Cardiac fibroblast (primary cell): ENCODE results near the gene F10.

Experiments
- DNase-seq, 2 donors: peaks; one replicate each; pipeline versions ENCODE4 v3.0.0 to v3.0.0-alpha.2; 2010; ENCODE audit warnings: low read depth in 2 of 2
- H3K4me3 ChIP-seq, 2 donors: replicated peaks in 1 of 2; 1 replicate in 1 of 2; 2 replicates in 1 of 2; pipeline ENCODE4 v1.5.1; 2011; ENCODE audit warnings: low read depth in 2 of 2, low read length in 2 of 2, mild to moderate bottlenecking in 2 of 2, moderate library complexity in 1 of 2
- CTCF ChIP-seq: IDR thresholded peaks from one replicate; pipeline ENCODE4 v1.5.1; 2011; ENCODE audit warnings: low read depth, mild to moderate bottlenecking, low read length, inconsistent platforms

The F10 gene

DNA sequence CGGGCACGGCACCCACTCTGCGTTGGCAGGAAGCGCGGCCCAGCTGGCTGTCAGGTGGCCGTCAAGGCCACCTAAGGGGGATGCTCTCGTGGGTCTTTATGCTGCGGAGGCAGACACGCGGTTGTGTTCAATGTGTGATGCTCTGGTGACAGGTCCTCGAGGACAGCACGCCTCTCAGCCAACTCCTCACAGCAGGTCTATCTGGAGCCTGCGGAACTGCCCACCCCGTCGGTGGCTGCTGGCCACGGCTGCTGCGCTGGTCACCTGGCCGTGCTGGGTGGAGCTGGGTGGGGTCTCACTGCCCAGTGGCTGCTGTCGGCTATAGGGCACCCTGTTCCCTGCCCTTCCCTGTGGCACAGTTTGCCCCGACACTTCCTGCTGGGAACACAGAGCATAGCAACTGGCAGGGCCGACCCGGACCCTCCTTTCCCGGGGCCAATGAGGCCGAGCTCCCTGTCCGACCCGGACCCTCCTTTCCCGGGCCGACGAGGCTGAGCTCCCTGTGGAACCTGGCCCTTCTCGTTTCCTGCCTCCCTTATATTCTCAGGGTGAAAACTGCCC, 31.3 kb upstream of the F10 start:
- DNase-seq: no peak
- H3K4me3 ChIP-seq: no peak overlapping the region
- no peak for TF ChIP-seq CTCF

GRCh38 chr13:113091891-113092775, 30.5 kb upstream of the F10 start:
- no peak for DNase-seq
- no peak overlapping the region for H3K4me3 ChIP-seq
- no peak for TF ChIP-seq CTCF

GRCh38 chr13:113092776-113093579, 29.6 kb upstream of the F10 start:
- H3K4me3 ChIP-seq: no peak overlapping the region
- DNase-seq: no peak
- no peak for TF ChIP-seq CTCF

- no peak for DNase-seq
- no peak overlapping the region for H3K4me3 ChIP-seq
- TF ChIP-seq CTCF: no peak
Measured at GRCh38 chr13:113093580-113094409, 28.8 kb upstream of the F10 start.

DNA sequence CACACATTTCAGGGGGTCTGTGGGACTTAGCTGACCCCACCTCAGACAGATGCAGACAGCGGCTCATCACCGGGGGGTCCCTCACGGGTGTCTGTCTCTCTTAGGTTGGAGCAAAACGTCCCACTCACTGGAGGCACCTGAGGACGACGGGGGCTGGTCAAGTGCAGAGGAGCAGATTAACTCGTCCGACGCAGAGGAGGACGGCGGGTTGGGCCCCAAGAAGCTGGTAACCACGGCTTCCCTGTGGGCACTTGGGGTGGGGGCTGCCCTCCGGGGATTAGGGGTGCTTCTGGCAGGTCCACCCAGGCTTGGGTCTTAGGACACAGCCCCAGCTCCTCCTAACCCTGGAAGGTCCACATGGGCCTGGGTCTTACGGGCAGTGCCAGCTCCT, 28.2 kb upstream of the F10 start:
- no peak for TF ChIP-seq CTCF
- no peak for DNase-seq
- H3K4me3 ChIP-seq: no peak overlapping the region

GRCh38 chr13:113095146-113096051, 27.2 kb upstream of the F10 start:
- DNase-seq: no peak
- no peak overlapping the region for H3K4me3 ChIP-seq

More at GRCh38 chr13:113095146-113096051, 27.2 kb upstream of the F10 start:
- TF ChIP-seq CTCF: no peak
